Measurements from ENCODE around the gene RPS29. TPM values are rescaled to one million over a fixed set of nuclear protein-coding genes. Genes with fewer than 3 reads are reported as not detected.

Gene RPS29
- total RNA-seq (2022; extraction: Qiagen RNA extraction), result 3,276 to 5,293 TPM (median 3,450 TPM) in 5 replicates

DNA sequence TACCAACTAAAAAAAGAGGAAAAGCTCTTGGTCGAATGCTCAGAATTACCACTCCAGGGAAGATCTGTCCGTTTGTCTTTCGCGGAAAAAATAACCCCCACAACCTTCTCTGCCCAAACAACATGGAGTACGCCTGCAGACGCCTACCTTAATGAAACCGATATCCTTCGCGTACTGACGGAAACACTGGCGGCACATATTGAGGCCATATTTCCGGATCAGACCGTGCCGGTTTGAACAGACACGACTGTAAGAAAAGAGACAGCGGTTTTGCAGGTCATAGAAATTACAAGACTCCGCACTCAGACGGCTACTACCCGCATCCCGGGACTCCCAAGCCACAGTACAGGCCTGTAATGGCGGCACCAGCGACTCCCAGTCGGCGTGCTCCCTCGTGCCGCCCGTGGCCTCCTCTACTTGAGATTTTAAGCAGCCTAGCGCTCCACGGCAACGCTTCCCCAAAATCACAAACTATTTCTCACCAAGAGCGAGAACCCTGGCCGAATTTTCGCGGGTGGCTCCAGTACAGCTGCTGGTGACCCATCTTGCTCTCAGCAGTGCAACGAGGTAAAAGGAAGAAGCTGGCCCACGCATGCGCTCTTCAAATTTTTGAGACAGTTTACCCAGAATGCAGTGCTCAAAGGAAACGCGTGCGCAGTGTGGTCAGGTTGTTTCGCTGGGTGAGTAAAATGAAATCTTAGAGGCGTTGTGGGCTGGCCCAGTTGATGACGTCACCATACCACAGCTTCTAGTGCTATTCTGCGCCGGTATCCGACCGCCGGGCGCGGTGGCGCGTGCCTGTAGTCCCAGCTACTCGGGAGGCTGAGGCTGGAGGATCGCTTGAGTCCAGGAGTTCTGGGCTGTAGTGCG, at the start of gene RPS29:
Gene RPS29, minus strand, starts transcription at position 578 of the 870 bp plus-strand sequence. Its CDS starts 34 bp downstream, at position 544.

DNA sequence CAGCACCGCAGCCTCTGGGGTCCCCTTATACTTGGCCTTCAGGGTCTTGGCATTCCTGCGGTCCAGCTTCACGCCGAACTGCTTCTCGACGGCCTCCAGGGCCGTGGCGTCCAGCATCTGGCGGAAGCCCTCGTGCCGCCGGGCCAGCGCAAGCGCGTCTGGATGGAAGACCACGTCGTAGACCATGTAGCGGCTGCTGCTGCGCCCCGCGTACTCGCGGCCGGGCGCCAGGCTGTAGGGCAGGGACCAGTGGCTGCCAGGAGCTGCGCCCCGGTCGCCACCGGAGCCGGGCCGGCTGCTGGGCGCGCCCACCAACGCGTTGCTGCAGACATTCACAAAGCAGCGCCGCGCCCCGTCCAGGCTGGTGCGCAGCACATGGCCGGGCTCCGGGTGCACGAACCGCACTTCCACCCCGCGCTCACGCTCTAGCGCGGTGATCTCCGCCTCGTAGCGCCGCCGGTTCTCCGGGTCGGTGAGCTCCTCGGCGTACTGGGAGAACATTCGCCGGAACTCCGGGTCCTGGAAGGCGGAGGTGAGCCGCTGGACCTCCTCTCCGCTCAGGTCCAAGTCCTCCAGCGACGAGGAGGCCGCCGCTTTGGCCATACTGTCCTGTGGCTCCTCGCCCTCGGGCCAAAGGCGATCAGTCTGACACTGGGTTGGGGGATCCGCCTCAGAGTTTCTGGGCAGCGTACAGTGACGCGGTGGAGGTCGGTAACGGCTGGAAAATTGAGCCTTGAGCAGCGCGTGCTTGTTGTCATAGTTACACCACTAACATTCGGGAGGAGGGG, 48.6 kb upstream of the RPS29 start, which contains the start of gene DNAAF2:
Gene DNAAF2, minus strand, starts transcription at position 698 of the 788 bp plus-strand sequence. Its CDS starts 95 bp downstream, at position 603.

DNA sequence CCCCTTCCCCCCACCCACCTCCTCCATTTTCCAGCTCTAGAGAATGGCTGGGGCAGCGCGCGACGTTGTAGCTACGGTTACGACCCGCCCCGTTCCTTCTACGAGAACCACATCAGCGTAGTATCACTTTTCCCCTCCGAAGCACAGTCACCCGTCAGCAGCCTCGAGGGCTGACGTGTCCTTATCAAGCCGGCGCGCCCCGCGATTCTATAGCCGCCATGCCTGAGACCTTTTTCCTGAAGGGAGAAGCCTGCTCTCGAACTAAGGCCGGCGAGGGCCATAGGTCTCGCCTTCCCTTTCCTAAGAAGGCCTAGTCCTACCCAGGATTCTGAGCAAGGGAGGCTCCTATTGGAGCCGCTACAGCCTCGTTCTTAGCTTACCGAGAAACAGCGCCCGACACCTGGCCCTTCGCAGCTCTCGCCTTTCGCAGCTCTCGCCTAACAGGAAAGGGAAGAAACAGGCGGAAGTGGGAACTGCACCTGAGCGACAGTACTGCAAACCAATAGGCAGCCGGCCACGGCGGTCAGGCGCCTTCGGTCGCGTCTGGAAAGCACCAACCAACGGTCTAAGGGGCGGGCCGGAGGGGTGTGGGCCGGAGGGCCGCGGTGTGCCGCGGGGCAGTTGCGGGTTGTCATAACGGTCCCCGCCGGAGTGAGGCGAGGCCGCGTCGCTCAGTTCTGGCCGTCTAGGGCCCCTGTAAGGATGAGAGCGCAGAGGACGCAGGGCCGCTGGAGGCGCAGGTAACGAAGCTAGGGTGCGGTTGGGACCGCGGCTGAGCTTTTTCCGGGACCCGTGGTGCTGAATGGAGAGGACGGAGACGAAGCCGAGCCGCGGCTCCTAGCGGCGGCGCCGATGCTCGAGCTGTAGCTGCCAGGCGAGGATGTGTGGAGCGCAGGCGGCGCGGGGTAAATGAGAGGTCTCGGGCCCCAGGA, 34.3 kb upstream of the RPS29 start, which contains the start of the genes MGAT2 and RPL36AL:
Gene MGAT2, plus strand, starts transcription at position 618 of the 932 bp plus-strand sequence. CDS start 470 bp downstream, outside the sequence.
Gene RPL36AL, minus strand, starts transcription at position 445 of the 932 bp plus-strand sequence. CDS start 1,522 bp downstream, outside the sequence.

DNA sequence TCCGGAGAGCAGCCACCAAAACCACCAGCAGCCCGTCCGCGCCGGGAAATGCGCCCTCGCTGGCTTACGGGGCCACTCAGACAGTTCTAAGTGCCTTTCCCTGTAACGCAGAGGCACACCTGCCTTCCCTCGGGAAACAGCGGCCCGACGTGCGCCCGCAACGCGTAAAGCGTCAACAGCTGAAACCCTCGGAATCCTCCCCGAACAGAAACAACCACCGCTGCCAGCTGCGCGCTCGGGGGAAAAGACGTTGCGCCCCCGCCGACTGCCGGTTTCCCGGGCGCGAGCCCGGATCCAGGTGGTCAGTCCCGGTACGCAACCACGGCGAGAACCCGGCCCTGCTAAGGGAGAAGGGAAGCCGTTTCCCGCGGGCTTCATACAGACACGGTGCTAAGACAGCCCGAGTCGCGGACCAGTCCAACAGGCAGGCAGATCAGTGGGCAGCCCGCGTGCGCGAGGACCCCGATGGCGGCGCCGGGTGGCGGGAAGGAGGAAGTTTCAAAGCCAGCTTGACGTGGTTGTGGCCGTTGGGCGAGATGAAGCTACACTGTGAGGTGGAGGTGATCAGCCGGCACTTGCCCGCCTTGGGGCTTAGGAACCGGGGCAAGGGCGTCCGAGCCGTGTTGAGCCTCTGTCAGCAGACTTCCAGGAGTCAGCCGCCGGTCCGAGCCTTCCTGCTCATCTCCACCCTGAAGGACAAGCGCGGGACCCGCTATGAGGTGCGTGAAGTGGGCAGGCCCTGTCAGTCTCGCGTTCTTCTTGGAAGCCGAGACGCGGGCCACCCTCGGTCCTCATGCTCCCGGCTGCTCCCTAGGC, 12.5 kb upstream of the RPS29 start, which contains the start of gene LRR1:
Gene LRR1, plus strand, starts transcription at position 456 of the 816 bp plus-strand sequence. Its CDS starts 81 bp downstream, at position 537.

Other genes starting within 250 kb of the RPS29 start
- 44.4 to 48.2 TPM (median 46.5 TPM) in 5 replicates for gene LRR1, start 12.6 kb upstream of the RPS29 start, total RNA-seq (2022; extraction: Qiagen RNA extraction)
- gene RPL36AL, start 34.2 kb upstream of the RPS29 start, total RNA-seq (2022; extraction: Qiagen RNA extraction), result 409 to 557 TPM (median 413 TPM) in 5 replicates
- gene MGAT2, start 34.4 kb upstream of the RPS29 start, total RNA-seq (2022; extraction: Qiagen RNA extraction), result 45.5 to 54.5 TPM (median 52.5 TPM) in 5 replicates
- 10.8 to 12.6 TPM (median 11.4 TPM) in 5 replicates for gene DNAAF2, start 48.9 kb upstream of the RPS29 start, total RNA-seq (2022; extraction: Qiagen RNA extraction)
- gene POLE2, start 101.8 kb upstream of the RPS29 start, total RNA-seq (2022; extraction: Qiagen RNA extraction), result 12.2 to 15.7 TPM (median 13.4 TPM) in 5 replicates
- gene KLHDC1, start 106.7 kb upstream of the RPS29 start, total RNA-seq (2022; extraction: Qiagen RNA extraction), result 0.23 to 0.48 TPM (median 0.41 TPM) in 5 replicates
- gene KLHDC2, start 181.8 kb upstream of the RPS29 start, total RNA-seq (2022; extraction: Qiagen RNA extraction), result 29.7 to 32.9 TPM (median 32.4 TPM) in 5 replicates

Measured in A549 treated with dexamethasone at 1 μM for 4 hours (cell line).